H1 (cell line): ENCODE results near the gene MBP. TPM values are rescaled to one million over a fixed set of nuclear protein-coding genes. Genes with fewer than 3 reads are reported as not detected.

Source experiments
- CTCF ChIA-PET: fragments of 300-600 bp; sonication (Branson Sonifier 250); formaldehyde crosslinking; loops from one replicate; lab custom pipeline; 2021; ENCODE audit not compliant: partially characterized antibody; lab: Charles Lee
- POLR2A ChIA-PET: fragments of 300-600 bp; sonication (Branson Sonifier 250); formaldehyde crosslinking; loops from one replicate; lab custom pipeline; 2021; ENCODE audit warnings: inconsistent platforms; ENCODE audit not compliant: partially characterized antibody; lab: Charles Lee
- DNase-seq, 2 experiments: peaks; one replicate each; pipeline versions ENCODE4 v3.0.0 to v3.0.0-alpha.2; 2010 to 2022; ENCODE audit warnings: low spot score in 2 of 2, low read depth in 1 of 2, mixed read lengths in 1 of 2
- FAIRE-seq: peaks from 2 replicates; lab custom pipeline; 2011; peaks lifted over from hg19 to GRCh38; lab: Jason Lieb, UNC
- H2AFZ ChIP-seq: 2 replicates; pipeline ENCODE4 v1.8.1; 2012; ENCODE audit warnings: low read length, inconsistent platforms
- H2AK5ac ChIP-seq: 2 replicates; pipeline ENCODE4 v1.6.1; 2013; ENCODE audit warnings: low read depth, low read length
- H2BK120ac ChIP-seq: replicated peaks from 2 replicates; pipeline ENCODE3; 2013; ENCODE audit warnings: low read depth, low read length, inconsistent platforms
- H2BK12ac ChIP-seq: 2 replicates; pipeline ENCODE4 v1.6.1; 2013; ENCODE audit warnings: low read depth, low read length
- H2BK15ac ChIP-seq: 2 replicates; pipeline ENCODE4 v1.6.1; 2013; ENCODE audit warnings: low read length
- H2BK20ac ChIP-seq: 2 replicates; pipeline ENCODE4 v1.6.1; 2013; ENCODE audit warnings: low read length
- H2BK5ac ChIP-seq: 2 replicates; pipeline ENCODE4 v1.6.1; 2013; ENCODE audit warnings: low read depth, low read length
- H3K14ac ChIP-seq: 2 replicates; pipeline ENCODE4 v1.6.1; 2013; ENCODE audit warnings: inconsistent platforms; ENCODE audit not compliant: insufficient read length
- H3K18ac ChIP-seq: 2 replicates; pipeline ENCODE4 v1.6.1; 2013; ENCODE audit warnings: low read length; ENCODE audit errors: extremely low read depth
- H3K23ac ChIP-seq: 2 replicates; pipeline ENCODE4 v1.6.1; 2013; ENCODE audit warnings: inconsistent platforms; ENCODE audit not compliant: insufficient read length
- H3K23me2 ChIP-seq: 2 replicates; pipeline ENCODE4 v1.6.1; 2013; ENCODE audit warnings: low read depth, low read length
- H3K27ac ChIP-seq: 2 replicates; pipeline ENCODE4 v1.6.1; 2011; ENCODE audit warnings: low read depth, low read length, inconsistent platforms
- H3K27me3 ChIP-seq, 4 experiments: replicated peaks in 1 of 4; 1 replicate in 1 of 4; 2 replicates in 3 of 4; pipeline versions ENCODE4 v1.6.1 to v1.8.1; 2011 to 2013; ENCODE audit warnings: low read length in 3 of 4, mild to moderate bottlenecking in 3 of 4, inconsistent platforms in 2 of 4, mixed read lengths in 2 of 4, moderate library complexity in 1 of 4; ENCODE audit not compliant: control insufficient read depth in 3 of 4, insufficient read depth in 3 of 4; ENCODE audit errors: extremely low read depth in 1 of 4
- H3K36me3 ChIP-seq, 4 experiments: 2 replicates each; pipeline versions ENCODE4 v1.6.1 to v1.8.1; 2011 to 2013; ENCODE audit warnings: mild to moderate bottlenecking in 4 of 4, low read length in 3 of 4, moderate library complexity in 2 of 4, control low read depth in 1 of 4, inconsistent platforms in 1 of 4; ENCODE audit not compliant: insufficient read depth in 4 of 4, control insufficient read depth in 2 of 4
- H3K4ac ChIP-seq: replicated peaks from 2 replicates; pipeline ENCODE3; 2013; ENCODE audit warnings: low read length, low read depth, mixed read lengths, inconsistent platforms; ENCODE audit not compliant: insufficient read length
- H3K4me1 ChIP-seq, 4 experiments: replicated peaks in 1 of 4; 1 replicate in 1 of 4; 2 replicates in 3 of 4; pipeline versions ENCODE4 v1.6.1 to v1.8.1; 2011 to 2013; ENCODE audit warnings: low read length in 3 of 4, inconsistent platforms in 2 of 4, mixed read lengths in 1 of 4; ENCODE audit not compliant: insufficient read depth in 4 of 4, control insufficient read depth in 3 of 4
- H3K4me2 ChIP-seq, 2 experiments: 2 replicates each; pipeline versions ENCODE4 v1.6.1 to v1.8.1; 2011 to 2013; ENCODE audit warnings: low read depth in 2 of 2, low read length in 2 of 2, control low read depth in 1 of 2, inconsistent platforms in 1 of 2, mild to moderate bottlenecking in 1 of 2; ENCODE audit not compliant: insufficient read depth in 1 of 2
- H3K4me3 ChIP-seq, 4 experiments: fragments of 200-600, 300-600 bp in 1 of 4; sonication (generic), shearing (Covaris generic), sonication (Bioruptor Twin) in 1 of 4; 2 replicates each; pipeline versions ENCODE4 v1.5.1 to v1.8.1; 2011 to 2016; ENCODE audit warnings: low read length in 4 of 4, low read depth in 3 of 4, control low read depth in 2 of 4, inconsistent platforms in 2 of 4, mild to moderate bottlenecking in 2 of 4, mixed read lengths in 1 of 4, moderate library complexity in 1 of 4; ENCODE audit not compliant: insufficient read depth in 2 of 4; ENCODE audit errors: extremely low read depth in 1 of 4
- H3K56ac ChIP-seq: replicated peaks from 2 replicates; pipeline ENCODE3; 2013; ENCODE audit warnings: low read depth, mild to moderate bottlenecking, mixed read lengths, low read length, inconsistent platforms; ENCODE audit not compliant: insufficient read length
- H3K79me1 ChIP-seq: 2 replicates; pipeline ENCODE4 v1.6.1; 2013; ENCODE audit warnings: low read depth, low read length, control low read depth
- H3K79me2 ChIP-seq, 2 experiments: 2 replicates each; pipeline versions ENCODE4 v1.6.1 to v1.8.1; 2012 to 2013; ENCODE audit warnings: low read length in 2 of 2, mild to moderate bottlenecking in 2 of 2, inconsistent platforms in 1 of 2; ENCODE audit not compliant: insufficient read depth in 2 of 2, control insufficient read depth in 1 of 2
- H3K9ac ChIP-seq, 4 experiments: replicated peaks in 1 of 4; 1 replicate in 1 of 4; 2 replicates in 3 of 4; pipeline versions ENCODE4 v1.6.1 to v1.8.1; 2011 to 2013; ENCODE audit warnings: low read depth in 3 of 4, low read length in 3 of 4, control low read depth in 2 of 4, mild to moderate bottlenecking in 2 of 4, moderate library complexity in 2 of 4, inconsistent platforms in 1 of 4; ENCODE audit errors: extremely low read depth in 1 of 4
- H3K9me3 ChIP-seq, 2 experiments: 2 replicates each; pipeline versions ENCODE4 v1.6.1 to v1.8.1; 2012 to 2013; ENCODE audit warnings: mild to moderate bottlenecking in 2 of 2, moderate library complexity in 2 of 2, control low read depth in 1 of 2, inconsistent platforms in 1 of 2, low read depth in 1 of 2, low read length in 1 of 2, mixed read lengths in 1 of 2; ENCODE audit not compliant: insufficient read depth in 2 of 2
- H4K20me1 ChIP-seq, 2 experiments: replicated peaks in 1 of 2; 2 replicates each; pipeline versions ENCODE3 to v1.8.1; 2011 to 2013; ENCODE audit warnings: inconsistent platforms in 2 of 2, low read length in 2 of 2, mild to moderate bottlenecking in 1 of 2; ENCODE audit not compliant: insufficient read depth in 2 of 2, control insufficient read depth in 1 of 2
- H4K5ac ChIP-seq: 2 replicates; pipeline ENCODE4 v1.6.1; 2013; ENCODE audit warnings: low read length, low read depth, mixed read lengths, inconsistent platforms; ENCODE audit not compliant: insufficient read length
- H4K8ac ChIP-seq: 2 replicates; pipeline ENCODE4 v1.8.0; 2013; ENCODE audit warnings: mild to moderate bottlenecking, moderate library complexity, low read length, inconsistent platforms; ENCODE audit not compliant: insufficient read depth; ENCODE audit errors: extremely low read depth
- H4K91ac ChIP-seq: replicated peaks from 2 replicates; pipeline ENCODE3; 2013; ENCODE audit warnings: low read length, mixed read lengths, inconsistent platforms; ENCODE audit not compliant: insufficient read length
- ASH2L ChIP-seq: fragments of 200-600, 300-600 bp; sonication (generic); IDR thresholded peaks from one replicate; pipeline ENCODE4 v1.7.1; 2017; ENCODE audit warnings: low read length
- CBX5 ChIP-seq: fragments of 300-800, 300-1000 bp; sonication (generic); IDR thresholded peaks from 2 replicates; pipeline ENCODE4 v1.7.1; 2016; ENCODE audit warnings: antibody characterized with exemption, low read length, low read depth
- EZH2 ChIP-seq: fragments of 200-600 bp; sonication (generic); IDR thresholded peaks from 2 replicates; pipeline ENCODE4 v1.7.1; 2012; ENCODE audit warnings: low read depth, mild to moderate bottlenecking, moderate library complexity, low read length, inconsistent platforms; ENCODE audit not compliant: severe bottlenecking
- HDAC2 ChIP-seq, 2 experiments: fragments of 300-600 bp in 1 of 2; sonication (generic) in 1 of 2; IDR thresholded peaks; 2 replicates each; pipeline ENCODE4 v1.6.1; 2011 to 2012; ENCODE audit warnings: low read depth in 2 of 2, low read length in 2 of 2, mild to moderate bottlenecking in 2 of 2, moderate library complexity in 2 of 2, borderline replicate concordance in 1 of 2, inconsistent platforms in 1 of 2
- HDAC6 ChIP-seq: IDR thresholded peaks from one replicate; pipeline ENCODE4 v1.7.1; 2012; ENCODE audit warnings: low read depth, mild to moderate bottlenecking, inconsistent platforms, low read length, moderate library complexity
- JUND ChIP-seq: IDR thresholded peaks from 2 replicates; pipeline ENCODE4 v1.6.1; 2011; ENCODE audit warnings: mild to moderate bottlenecking, improper control_type of control experiment, low read length
- POU5F1 ChIP-seq: IDR thresholded peaks from 2 replicates; pipeline ENCODE4 v1.6.1; 2011; ENCODE audit warnings: low read depth, mild to moderate bottlenecking, low read length, moderate library complexity
- SP1 ChIP-seq: IDR thresholded peaks from 2 replicates; pipeline ENCODE4 v1.6.1; 2011; ENCODE audit warnings: low read depth, low read length
- SRF ChIP-seq: IDR thresholded peaks from 2 replicates; pipeline ENCODE4 v1.6.1; 2011; ENCODE audit warnings: mild to moderate bottlenecking, low read depth, low read length, moderate library complexity
- TAF1 ChIP-seq: IDR thresholded peaks from 2 replicates; pipeline ENCODE4 v1.6.1; 2011; ENCODE audit warnings: mild to moderate bottlenecking, low read depth, low read length
- WGBS, 2 experiments: shearing (Covaris generic) in 1 of 2; methylation state at CpG; one replicate each; pipeline versions ENCODE4 v1.1.6 to v1.1.7; 2013 to 2015; ENCODE audit warnings: low lambda C conversion rate in 2 of 2, mixed read lengths in 2 of 2, inconsistent platforms in 1 of 2, low coverage in 1 of 2, missing lambda C conversion rate in 1 of 2; ENCODE audit not compliant: insufficient replicate concordance in 2 of 2, insufficient coverage in 1 of 2, insufficient read length in 1 of 2; ENCODE audit errors: extremely low coverage in 1 of 2, missing lambda C conversion rate in 1 of 2; 5-methylcytosine and 5-hydroxymethylcytosine counted together
- polyA plus RNA-seq, 7 experiments: library from polyadenylated mRNA; depleted of rRNA in 3 of 7; stranded (reverse) in 5 of 7; unstranded in 2 of 7; fragments of >200 nt in 5 of 7; fragments of 200-250 nt in 2 of 7; gene quantifications; 1 replicate in 5 of 7; 2 replicates in 1 of 7; 4 replicates in 1 of 7; pipeline versions ENCODE4 v1.2.1 to v1.2.3, GENCODE V29; 2011 to 2013; ENCODE audit warnings: missing spikeins in 2 of 7, mixed read lengths in 2 of 7
- total RNA-seq: library from RNA; stranded (reverse); fragmentation: NEBNext Ultra II Directional; extraction: Animal tissue kit (Norgen Biotek cat#: 25700); gene quantifications from 2 replicates; pipeline ENCODE4 v1.2.1, GENCODE V29; 2021

The MBP gene
- total and polyA plus RNA-seq, 2 of the 8 experiments (the other 6 are each of a cell fraction or from before 2014, with no cell fraction given) = 7.7 to 19.2 TPM

DNA sequence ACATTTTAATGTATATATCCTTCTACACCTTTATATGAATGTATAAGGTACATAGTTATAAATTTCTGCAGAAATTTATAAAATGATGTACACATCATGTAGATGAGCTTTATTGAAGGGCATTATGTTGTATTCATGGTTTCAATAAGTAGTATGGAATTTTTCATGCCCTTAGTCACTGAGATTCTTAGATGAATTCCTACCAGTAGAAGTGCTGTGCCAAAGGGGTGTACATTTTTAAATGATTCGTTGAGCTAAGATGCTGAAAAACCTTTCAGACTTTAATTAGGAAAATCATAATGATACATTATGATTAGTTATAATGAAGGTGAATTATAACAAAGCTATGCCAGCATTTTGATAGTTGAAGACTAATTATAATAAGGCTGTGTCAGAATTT, 195.0 kb downstream of the MBP start:
- peaks cover 0 to 12% (median 3%) of the 10 kb centered on the region in 4 experiments; a peak in 6 of 8 replicates for H3K36me3 ChIP-seq

More for the DNA sequence above, 195.0 kb downstream of the MBP start:
- H2AFZ ChIP-seq = no peak overlapping the region
- no peak overlapping the region for H3K27ac ChIP-seq
- FAIRE-seq = no peak
- no peak overlapping the region for H4K8ac ChIP-seq
- no peak overlapping the region for H3K4me3 ChIP-seq
- H3K4ac ChIP-seq = no peak overlapping the region
- no peak overlapping the region for H3K14ac ChIP-seq
- H3K27me3 ChIP-seq = no peaks in the 10 kb centered on the region
- H3K18ac ChIP-seq = no peak overlapping the region
- H3K4me1 ChIP-seq = no peaks in the 10 kb centered on the region
- WGBS, 2 experiments = 86% methylated on average over 1 of the region's 1 CpG; no CpG with 5 or more reads in 1 of the 2 experiments
- H4K91ac ChIP-seq = no peak overlapping the region
- ChIA-PET POLR2A (interaction anchor here (1.5 kb wide), 1 partner anchor 11 kb away, joined by 3 read pairs; no protein-coding TSS in a partner anchor), CTCF (interaction anchor here (1.0 to 3.7 kb wide), 7 partner anchors 13 to 63 kb away, joined by 3 to 19 read pairs (median 3); no protein-coding TSS in a partner anchor)
- DNase-seq = no peak
- no peak overlapping the region for H3K56ac ChIP-seq
- no peaks in the 10 kb centered on the region for H3K79me1 ChIP-seq
- no peak overlapping the region for H2BK15ac ChIP-seq
- no peak overlapping the region for H2BK120ac ChIP-seq
- no peak overlapping the region for H2BK20ac ChIP-seq
- no peak overlapping the region for H3K4me2 ChIP-seq
- peaks cover 0 to 1% of the 10 kb centered on the region in 2 experiments for H4K20me1 ChIP-seq
- H2BK12ac ChIP-seq = no peak overlapping the region
- H2BK5ac ChIP-seq = no peak overlapping the region
- H3K79me2 ChIP-seq = no peaks in the 10 kb centered on the region
- no peak overlapping the region for H3K9ac ChIP-seq
- H3K9me3 ChIP-seq = no peaks in the 10 kb centered on the region
- TF ChIP-seq HDAC2 (IDR thresholded peaks at IDR 0.05; ENCODE audit: borderline replicate concordance in 1 of 2, low read depth in 2 of 2, low read length in 2 of 2) (no peak), POU5F1 (no peak), EZH2 (no peak), ASH2L (no peak), SRF (no peak), JUND (no peak), SP1 (no peak), CBX5 (no peak), HDAC6 (no peak), TAF1 (no peak)
- H3K23me2 ChIP-seq = no peaks in the 10 kb centered on the region
- H4K5ac ChIP-seq = no peak overlapping the region
- H3K23ac ChIP-seq = no peak overlapping the region
- no peak overlapping the region for H2AK5ac ChIP-seq
